NAMALWA (cell line): ENCODE measurements around the gene SMIM9.

Experiments
- DNase-seq: peaks from one replicate; pipeline ENCODE4 v3.0.0-alpha.2; 2015; ENCODE audit warnings: low spot score

Gene SMIM9

GRCh38 chrX:154780968-154781367 lies 53.5 kb downstream of the SMIM9 start:
- DNase-seq, result no peak

- DNase-seq, result no peak
These were observed 55.2 kb downstream of the SMIM9 start for GRCh38 chrX:154779261-154779660.

- DNase-seq, result no peak
These were observed 57.7 kb downstream of the SMIM9 start for GRCh38 chrX:154776753-154777152.

- DNase-seq, result peak; percentile 11
These were observed 58.8 kb downstream of the SMIM9 start for GRCh38 chrX:154775419-154776349.

- DNase-seq, result no peak
These were observed 59.8 kb downstream of the SMIM9 start for GRCh38 chrX:154774622-154775021.
